ENCODE results near the gene MTA2. TPM values are rescaled to one million over a fixed set of nuclear protein-coding genes. Genes with fewer than 3 reads are reported as not detected.
"Not testable (repeated sequence)": the region's sequence is repeated elsewhere in the genome, so short reads cannot be mapped to it uniquely, and the experiment has no call there.

The MTA2 gene
- total RNA-seq, 1 experiment from 2014 or later: 223 TPM

- DNase-seq (ENCODE audit: low spot score): no peak
These were observed 8.7 kb downstream of the MTA2 start for GRCh38 chr11:62592989-62593421.

- no peak for DNase-seq (ENCODE audit: low spot score)
These were observed 9.4 kb downstream of the MTA2 start for GRCh38 chr11:62592146-62592815.

GRCh38 chr11:62591448-62592145 lies 10.1 kb downstream of the MTA2 start, which contains the start of gene TUT1:
Gene TUT1, minus strand, starts transcription at chr11:62591523. Its CDS starts 38 bp downstream, at chr11:62591485.
- DNase-seq (ENCODE audit: low spot score): peak; percentile 100

GRCh38 chr11:62588966-62589637 lies 12.6 kb downstream of the MTA2 start:
- no peak for DNase-seq (ENCODE audit: low spot score)

GRCh38 chr11:62585356-62585755 lies 16.3 kb downstream of the MTA2 start:
- DNase-seq (ENCODE audit: low spot score): not testable (repeated sequence)

- not testable (repeated sequence) for DNase-seq (ENCODE audit: low spot score)
These were observed 19.9 kb downstream of the MTA2 start for GRCh38 chr11:62581735-62582134.

- no peak for DNase-seq (ENCODE audit: low spot score)
These were observed 20.5 kb downstream of the MTA2 start for GRCh38 chr11:62580959-62581715.

- DNase-seq (ENCODE audit: low spot score): no peak
These were observed 22.4 kb downstream of the MTA2 start for GRCh38 chr11:62579252-62579651.

GRCh38 chr11:62578541-62578940 lies 23.1 kb downstream of the MTA2 start:
- DNase-seq (ENCODE audit: low spot score): no peak

- DNase-seq (ENCODE audit: low spot score): no peak
These were observed 24.5 kb downstream of the MTA2 start for GRCh38 chr11:62577046-62577714.

GRCh38 chr11:62575837-62576236 lies 25.8 kb downstream of the MTA2 start:
- DNase-seq (ENCODE audit: low spot score): no peak

- peak; percentile 58 for DNase-seq (ENCODE audit: low spot score)
These were observed 26.5 kb downstream of the MTA2 start for GRCh38 chr11:62575156-62575555.

- DNase-seq (ENCODE audit: low spot score): peak; percentile 68
These were observed 27.1 kb downstream of the MTA2 start for GRCh38 chr11:62574363-62575071.

GRCh38 chr11:62573592-62574362 lies 27.9 kb downstream of the MTA2 start, which contains the start of gene EEF1G:
Gene EEF1G, minus strand, starts transcription at chr11:62573891. Its CDS starts 49 bp downstream, at chr11:62573842.
- DNase-seq (ENCODE audit: low spot score): peak; percentile 100

- peak; percentile 53 for DNase-seq (ENCODE audit: low spot score)
These were observed 28.6 kb downstream of the MTA2 start for GRCh38 chr11:62573006-62573591.

GRCh38 chr11:62572431-62572830 lies 29.2 kb downstream of the MTA2 start:
- no peak for DNase-seq (ENCODE audit: low spot score)

- not testable (repeated sequence) for DNase-seq (ENCODE audit: low spot score)
These were observed 30.2 kb downstream of the MTA2 start for GRCh38 chr11:62571493-62571892.

- not testable (repeated sequence) for DNase-seq (ENCODE audit: low spot score)
These were observed 30.8 kb downstream of the MTA2 start for GRCh38 chr11:62570903-62571302.

- no peak for DNase-seq (ENCODE audit: low spot score)
These were observed 32.1 kb downstream of the MTA2 start for GRCh38 chr11:62569611-62570010.

Data from HT-29 (cell line).